NK-92 (cell line): ENCODE data around the gene TEX48.

Source experiments
- DNase-seq: peaks from one replicate; lab custom pipeline; 2025; ENCODE audit not compliant: unreplicated experiment; lab: John Stamatoyannopoulos, UW

Gene TEX48, protein sequence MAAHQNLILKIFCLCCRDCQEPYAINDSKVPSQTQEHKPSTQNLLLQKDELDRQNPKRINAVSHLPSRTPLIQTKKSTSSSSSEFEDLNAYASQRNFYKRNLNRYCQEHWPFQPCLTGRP

DNA sequence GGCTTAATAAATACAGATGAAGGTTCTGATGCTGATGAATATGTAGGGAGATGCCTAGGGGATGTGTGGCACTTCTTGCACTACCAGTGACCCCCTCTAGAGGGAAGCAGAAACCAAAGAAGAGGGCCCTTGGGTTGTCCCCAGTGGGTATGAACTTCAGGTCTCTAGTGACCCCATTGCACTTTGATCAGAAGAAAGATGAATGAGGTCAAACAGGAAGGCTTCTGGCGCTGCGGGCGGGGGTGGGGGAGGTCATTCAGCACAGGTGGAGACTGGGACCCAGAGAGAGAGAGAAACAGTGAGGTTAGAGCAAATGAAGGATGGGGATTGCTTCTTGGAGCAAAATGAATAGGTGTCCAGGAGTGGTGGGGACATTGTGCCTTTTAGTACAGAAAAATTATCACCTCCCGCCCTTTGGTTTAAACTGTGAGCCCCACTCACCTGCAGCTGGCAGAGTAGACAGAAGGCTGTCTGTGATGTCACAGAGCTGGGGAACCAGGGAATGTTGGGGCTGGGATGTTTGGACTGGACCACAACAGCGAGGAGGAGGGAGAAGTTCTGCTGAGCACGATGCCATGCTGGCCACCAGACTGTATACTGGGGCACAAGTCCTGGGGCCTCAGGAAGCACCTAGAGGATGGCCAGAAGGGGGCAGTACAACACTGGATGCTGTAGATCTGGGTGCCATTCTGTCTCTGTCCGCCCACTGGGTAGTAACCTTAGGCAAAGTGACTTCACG lies at the start of gene TEX48:
TEX48 (minus strand) TSS at position 599 of the 739 bp plus-strand sequence. CDS start 10,469 bp downstream, outside the sequence.
- DNase-seq = peak; percentile 29

GRCh38 chr9:114731701-114732100 lies 49.7 kb upstream of the TEX48 start:
- no peak for DNase-seq

DNA sequence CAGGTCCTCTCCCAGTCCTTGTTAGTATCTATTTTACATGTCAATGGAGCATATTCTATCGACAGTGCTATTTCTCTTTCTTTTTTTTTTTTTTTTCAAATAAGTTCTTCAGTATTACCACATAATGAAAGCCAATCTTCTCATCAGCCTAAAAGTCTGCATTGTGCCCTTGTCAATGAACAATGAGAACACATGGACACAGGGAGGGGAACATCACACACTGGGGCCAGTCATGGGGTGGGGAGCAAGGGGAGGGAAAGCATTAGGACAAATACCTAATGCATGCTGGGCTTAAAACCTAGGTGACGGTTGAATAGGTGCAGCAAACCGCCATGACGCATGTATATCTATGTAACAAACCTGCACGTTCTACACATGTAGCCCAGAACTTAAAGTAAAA lies 47.7 kb upstream of the TEX48 start:
- no peak for DNase-seq

DNA sequence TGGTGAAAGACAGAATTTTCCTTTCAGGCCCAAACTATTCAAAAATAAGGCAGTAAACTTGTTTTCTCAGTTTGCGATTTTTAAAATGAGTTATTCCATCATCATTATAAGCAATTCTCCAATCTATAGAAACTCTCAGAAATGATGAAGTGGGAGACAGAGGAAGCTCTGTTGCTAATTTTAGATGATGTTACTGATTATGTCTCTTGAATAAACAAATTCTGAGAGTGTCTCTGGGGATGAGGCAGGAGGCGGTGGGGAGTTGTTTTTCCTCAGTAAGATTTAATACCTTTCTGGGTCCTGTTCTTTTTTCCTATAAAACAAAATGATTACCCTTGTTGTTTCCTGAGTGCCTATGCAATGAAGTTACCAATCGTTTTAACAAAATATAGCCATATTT lies 43.9 kb upstream of the TEX48 start:
- DNase-seq = no peak

- no peak for DNase-seq
Observed at GRCh38 chr9:114724744-114725143, 42.8 kb upstream of the TEX48 start.

DNA sequence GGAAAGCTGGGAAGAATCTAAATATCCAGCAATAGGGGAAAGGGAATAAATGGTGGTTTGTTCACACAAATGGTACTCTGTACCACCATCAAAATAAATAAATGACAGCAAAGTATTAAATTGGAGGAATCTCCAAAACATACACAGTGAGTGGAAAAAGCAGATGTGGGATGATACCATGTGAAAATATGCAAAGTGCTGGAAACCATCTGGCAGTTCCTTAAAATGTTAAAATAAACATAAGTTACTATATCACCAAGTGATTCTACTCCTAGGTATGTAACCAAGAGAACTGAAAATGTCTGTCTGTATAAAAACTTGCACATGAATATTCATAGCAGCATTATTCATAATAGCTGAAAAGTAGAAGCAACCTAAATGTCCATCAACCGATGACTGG lies 41.9 kb upstream of the TEX48 start:
- DNase-seq = no peak

GRCh38 chr9:114722937-114723620 lies 41.1 kb upstream of the TEX48 start:
- no peak for DNase-seq

- no peak for DNase-seq
Observed at GRCh38 chr9:114722081-114722621, 40.2 kb upstream of the TEX48 start.

DNA sequence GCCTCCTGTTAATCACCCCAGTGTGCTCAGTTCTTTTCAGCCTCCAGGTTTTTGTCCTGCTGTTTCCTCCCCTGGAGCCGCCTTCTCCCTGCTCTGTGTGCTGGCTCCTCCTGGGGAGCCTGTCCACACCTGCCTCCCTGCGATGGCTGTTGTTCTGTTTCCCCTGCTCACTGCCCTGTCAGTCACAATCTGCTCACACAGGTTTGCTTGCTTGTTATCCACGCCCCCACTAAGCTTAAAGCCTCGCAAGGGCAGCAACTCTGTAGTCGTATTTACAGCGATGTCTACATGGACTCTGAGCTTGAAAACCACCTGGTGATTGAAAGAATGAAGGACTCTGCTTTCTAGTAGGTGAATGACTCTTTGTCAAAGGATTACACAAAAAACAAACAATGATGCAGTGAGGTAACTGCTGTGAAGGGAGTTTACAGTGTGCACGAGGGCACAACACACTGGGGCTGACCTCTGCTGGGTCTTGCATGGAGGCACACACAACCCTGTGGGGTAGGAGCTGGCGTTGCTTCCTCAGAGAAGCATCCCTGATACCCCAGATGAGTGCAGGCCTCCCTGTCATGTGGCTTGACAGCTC lies 39.6 kb upstream of the TEX48 start:
- DNase-seq = no peak

- DNase-seq = no peak
Observed at GRCh38 chr9:114720086-114720676, 38.2 kb upstream of the TEX48 start.

DNA sequence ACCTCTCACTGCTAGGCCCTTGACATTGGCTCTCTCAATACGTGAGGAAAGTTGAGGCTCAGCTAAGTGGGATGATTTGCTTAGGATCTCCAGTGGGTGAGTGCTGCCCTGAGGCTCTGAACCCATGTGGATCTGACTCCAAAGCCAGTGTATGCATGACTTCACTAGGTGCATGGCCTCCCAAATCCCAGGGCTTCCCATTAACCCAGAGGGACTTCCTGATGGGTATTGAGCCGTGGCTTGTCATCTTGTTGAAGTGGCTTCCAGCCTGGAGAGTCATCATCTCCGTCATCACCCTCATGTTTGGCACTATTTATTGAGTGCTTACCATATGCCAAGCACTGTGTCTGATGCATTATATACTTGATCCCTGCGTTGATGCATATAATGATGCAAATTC lies 37.3 kb upstream of the TEX48 start:
- no peak for DNase-seq

DNA sequence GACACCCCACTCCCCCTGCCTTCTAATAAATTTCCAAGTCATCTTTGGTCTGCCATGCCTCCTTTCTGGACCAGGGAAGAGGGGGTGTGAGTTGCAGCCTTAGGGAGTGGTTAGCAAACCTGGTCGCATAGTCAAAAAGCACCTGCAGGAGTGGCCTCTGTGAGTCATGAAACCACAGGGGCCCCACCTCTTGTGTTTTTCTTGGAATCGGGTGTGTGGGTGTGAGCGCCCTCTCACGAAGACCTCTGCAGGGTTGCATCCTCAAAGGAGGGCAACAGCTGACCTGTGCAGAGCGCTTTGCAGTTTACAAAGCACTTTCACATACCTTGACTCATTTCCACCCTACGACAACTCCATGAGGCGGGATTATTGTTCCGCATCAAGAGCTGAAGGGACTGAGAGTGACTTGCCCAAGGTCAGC lies 36.8 kb upstream of the TEX48 start:
- DNase-seq = no peak

DNA sequence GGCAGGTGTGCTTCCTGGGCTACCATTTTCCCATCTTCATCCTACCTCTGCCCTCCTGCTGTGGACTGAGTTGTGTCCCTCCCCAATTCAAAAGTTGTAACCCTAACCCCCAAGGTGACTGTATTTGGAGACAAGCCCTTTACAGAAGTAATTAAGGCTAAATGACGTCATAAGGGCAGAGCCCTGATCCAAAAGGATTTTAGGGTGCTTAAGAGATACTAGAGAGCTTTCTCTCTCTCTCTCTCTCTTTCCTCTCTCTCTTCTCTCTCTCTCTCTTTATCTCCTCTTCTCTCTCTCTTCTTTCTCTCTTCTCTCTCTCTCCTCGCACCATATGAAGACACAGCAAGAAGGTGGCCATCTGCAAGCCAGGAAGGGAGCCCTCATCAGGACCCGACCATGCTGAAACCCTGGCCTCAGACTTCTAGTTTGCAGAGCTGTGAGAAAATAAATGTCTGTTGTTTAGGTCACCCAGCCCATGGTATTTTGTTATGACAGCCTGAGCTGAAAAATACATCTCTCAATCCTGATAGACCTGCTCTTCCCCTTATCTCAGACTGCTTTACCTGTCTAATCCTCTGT lies 36.0 kb upstream of the TEX48 start:
- no peak for DNase-seq

GRCh38 chr9:114709636-114710035 lies 27.6 kb upstream of the TEX48 start:
- DNase-seq = no peak

DNA sequence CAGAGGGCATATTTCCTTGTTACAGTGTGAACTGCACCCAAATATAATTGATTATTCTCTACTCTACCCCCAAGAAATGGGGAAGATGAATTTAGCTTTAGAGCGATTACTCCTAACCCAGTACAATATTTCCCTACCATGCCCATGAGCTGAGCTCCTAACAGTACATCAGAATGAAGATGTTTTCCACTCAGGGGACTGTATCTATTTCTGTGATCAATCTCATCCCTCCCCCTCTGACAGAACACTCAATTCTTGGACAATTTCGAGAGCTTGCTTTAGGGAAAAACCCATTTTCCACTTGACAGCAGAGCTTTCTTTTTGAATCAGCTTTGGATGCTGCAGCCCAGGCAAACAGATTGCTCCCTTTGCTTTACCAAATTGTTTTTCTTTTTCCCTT lies 24.7 kb upstream of the TEX48 start:
- no peak for DNase-seq

DNA sequence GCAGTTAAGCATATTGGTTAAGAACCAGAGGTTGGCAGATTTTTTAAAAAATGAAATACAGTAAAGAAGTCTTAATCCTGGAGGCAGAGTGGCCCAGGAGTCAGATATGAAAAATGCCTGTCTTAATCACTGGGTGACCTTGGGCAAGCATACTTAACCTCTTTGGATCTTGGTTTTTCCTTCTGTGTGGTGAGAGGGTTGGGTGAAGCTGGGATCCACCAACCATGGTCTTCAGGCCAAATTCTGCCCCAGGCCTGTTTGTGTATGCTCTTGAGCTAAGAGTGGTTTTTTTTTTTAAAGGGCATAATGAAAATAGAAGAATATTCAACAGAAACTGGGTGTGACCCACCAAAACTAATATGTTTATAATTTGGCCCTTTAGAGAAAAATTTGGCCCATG lies 20.0 kb upstream of the TEX48 start:
- DNase-seq = no peak

DNA sequence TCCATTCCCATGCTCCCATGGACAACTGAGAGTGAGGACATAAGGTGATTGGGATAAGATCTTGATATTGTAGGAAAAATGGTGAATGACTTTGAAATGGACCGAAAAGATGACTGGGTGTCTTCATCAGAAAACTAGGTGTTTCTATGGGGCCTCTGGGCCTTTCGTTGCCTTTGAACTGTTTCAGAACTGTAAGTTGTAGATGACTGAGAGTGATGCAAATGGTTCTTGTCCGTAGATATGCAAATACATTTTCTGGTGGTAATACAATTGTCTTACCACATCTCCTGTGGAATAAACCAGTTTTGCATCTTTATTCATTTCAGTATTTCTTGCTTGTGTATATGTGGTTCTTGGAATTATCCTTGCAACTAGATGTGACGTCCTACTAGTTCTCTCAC lies 16.0 kb upstream of the TEX48 start:
- no peak for DNase-seq

DNA sequence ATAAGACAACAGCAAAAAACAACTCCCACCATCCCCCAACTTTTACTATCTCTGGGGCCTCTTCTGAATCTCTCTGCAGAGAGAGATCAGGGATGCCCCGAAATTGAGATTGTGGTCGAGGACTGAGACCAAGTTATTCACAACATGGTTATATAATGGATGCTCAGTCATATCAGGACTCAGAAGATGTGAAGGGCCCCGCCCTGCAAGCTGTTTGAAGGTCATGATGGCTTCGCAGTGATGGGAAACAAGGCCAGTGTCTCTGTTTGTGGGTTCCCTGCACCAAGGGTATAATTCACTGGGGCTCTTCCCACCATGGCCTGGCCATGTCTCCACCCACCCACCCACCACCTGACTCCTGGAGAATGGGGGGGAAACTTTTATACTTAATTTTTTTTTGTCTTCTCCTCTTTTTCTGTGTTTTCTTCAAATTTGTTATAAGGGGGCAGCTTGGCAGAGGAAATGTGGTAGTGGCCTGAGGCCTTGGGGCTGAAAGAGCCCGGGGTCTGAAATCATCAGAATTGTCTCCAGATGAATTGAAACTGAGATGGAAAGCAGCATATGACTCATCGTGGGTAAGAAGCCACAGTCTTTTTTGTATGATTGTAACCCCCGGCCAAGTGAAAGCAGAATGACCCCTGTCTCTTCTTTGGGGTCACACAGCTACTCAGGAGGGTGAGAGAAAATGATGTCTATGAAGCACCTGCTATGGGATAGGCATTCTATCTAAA lies 15.0 kb upstream of the TEX48 start:
- no peak for DNase-seq

DNA sequence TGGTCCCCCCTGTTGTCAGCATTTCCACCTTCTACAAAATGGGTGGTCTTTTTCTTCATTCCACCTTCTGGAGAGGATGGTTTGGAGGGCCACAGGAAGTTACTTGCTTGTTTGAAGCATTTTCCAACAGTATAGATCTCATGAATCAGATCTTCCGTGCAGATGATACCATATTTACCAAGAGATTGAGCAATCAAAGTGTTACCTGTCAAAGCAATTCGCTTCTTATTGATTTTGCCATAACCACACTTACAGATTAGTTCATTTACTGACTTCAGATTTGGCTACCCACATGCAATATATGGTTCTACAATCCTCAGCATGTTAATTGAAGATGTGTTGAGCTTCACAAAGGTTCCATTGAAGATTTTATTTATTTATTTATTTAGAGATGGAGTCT lies 14.0 kb upstream of the TEX48 start:
- no peak for DNase-seq

DNA sequence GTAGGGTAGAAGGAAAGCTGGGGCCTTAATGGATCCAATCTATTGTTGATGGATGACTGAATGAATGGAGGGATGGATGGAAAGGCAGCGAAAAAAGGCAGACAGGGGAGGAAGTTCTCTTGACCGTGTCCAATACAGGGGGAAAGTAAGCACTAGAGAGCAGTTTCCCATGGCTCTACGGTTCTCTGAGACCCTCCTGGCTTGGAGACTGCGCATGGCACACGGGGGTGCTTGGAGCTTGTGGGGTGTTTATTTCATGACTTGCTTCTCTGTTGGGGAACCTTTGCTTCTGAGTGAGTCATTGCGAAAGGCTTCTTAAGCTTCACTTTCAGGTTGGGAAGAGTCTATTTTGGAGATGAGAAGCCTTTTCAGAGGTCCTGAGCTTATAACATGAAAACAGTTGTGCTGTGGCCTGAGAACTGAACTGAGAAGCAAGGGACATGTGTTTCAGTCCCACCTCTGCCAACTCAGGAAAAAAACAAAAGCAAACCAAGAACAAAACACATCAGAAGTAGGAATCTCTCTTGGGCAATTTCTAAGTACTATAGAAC lies 12.8 kb upstream of the TEX48 start:
- no peak for DNase-seq
